Fibroblast of lung (primary cell): Measurements from ENCODE around the gene SEMA4G.

Experiments
- EZH2 ChIP-seq: IDR thresholded peaks from 2 replicates; pipeline ENCODE4 v1.5.1; 2012; ENCODE audit warnings: low read length, control low read depth, mild to moderate bottlenecking; ENCODE audit errors: missing control alignments
- TF ChIP-seq, protein P1 (sequence below), 2 donors: IDR thresholded peaks in 1 of 2; conservative IDR thresholded peaks in 1 of 2; 1 replicate in 1 of 2; 2 replicates in 1 of 2; pipeline ENCODE4 v1.5.1; 2011 to 2012; ENCODE audit warnings: low read length in 2 of 2, control low read depth in 1 of 2, inconsistent platforms in 1 of 2, low read depth in 1 of 2, mild to moderate bottlenecking in 1 of 2

DNA sequence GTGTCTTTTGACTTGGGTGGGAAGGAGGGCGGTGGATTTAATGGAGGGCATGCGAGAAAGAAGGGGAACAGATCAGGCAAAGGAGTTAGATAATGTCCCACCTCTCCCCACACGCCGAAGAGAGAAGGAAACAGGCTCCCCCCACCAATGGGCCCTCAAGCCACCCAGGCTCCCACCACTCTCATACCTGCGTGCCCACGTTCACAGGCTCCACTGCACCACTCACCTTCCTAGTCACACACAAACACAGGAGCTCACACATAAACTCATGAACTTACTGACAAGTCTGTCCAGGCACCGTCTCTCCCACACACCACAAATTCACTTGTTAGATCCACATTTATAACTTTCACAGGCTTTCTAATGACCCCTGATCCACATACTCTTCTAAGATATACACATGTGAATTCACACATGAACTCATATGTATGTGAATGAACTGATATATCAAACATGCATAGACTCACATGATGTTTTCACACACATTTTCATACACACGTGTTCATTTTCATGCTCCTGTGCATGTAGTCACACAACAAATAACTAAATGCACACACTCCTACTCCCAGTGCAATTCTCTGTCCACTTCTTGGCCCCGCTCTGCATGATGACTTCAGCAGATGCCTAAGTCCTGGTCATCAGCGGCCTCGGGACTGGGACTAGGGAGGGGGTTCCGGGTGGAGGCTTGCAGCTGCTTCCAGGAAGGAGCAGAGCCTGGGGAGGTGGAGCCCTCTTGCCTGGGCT, 31.8 kb downstream of the SEMA4G start:
- TF ChIP-seq, protein P1, sequence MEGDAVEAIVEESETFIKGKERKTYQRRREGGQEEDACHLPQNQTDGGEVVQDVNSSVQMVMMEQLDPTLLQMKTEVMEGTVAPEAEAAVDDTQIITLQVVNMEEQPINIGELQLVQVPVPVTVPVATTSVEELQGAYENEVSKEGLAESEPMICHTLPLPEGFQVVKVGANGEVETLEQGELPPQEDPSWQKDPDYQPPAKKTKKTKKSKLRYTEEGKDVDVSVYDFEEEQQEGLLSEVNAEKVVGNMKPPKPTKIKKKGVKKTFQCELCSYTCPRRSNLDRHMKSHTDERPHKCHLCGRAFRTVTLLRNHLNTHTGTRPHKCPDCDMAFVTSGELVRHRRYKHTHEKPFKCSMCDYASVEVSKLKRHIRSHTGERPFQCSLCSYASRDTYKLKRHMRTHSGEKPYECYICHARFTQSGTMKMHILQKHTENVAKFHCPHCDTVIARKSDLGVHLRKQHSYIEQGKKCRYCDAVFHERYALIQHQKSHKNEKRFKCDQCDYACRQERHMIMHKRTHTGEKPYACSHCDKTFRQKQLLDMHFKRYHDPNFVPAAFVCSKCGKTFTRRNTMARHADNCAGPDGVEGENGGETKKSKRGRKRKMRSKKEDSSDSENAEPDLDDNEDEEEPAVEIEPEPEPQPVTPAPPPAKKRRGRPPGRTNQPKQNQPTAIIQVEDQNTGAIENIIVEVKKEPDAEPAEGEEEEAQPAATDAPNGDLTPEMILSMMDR (conservative IDR thresholded peaks at IDR 0.05 in 1 of 2, IDR thresholded peaks at IDR 0.05 in 1 of 2; ENCODE audit: low read depth in 1 of 2, low read length in 2 of 2): no peak
- no peak for TF ChIP-seq EZH2
